Neural progenitor cell (in vitro differentiated cells): Measurements from ENCODE around the gene GNG8. TPM values are rescaled to one million over a fixed set of nuclear protein-coding genes. Genes with fewer than 3 reads are reported as not detected.

ENCODE experiments used
- DNase-seq: peaks from one replicate; pipeline ENCODE4 v3.0.0-alpha.2; 2016; ENCODE audit warnings: low spot score
- H2AFZ ChIP-seq: fragments of 200-600 bp; sonication (generic); replicated peaks from 2 replicates; pipeline ENCODE4 v1.6.1; 2016; ENCODE audit warnings: antibody characterized with exemption
- H3F3A ChIP-seq: fragments of 200-600 bp; sonication (generic); 2 replicates; pipeline ENCODE4 v1.6.1; 2016; ENCODE audit warnings: antibody characterized with exemption, low read depth
- H3K27ac ChIP-seq: fragments of 200-600 bp; sonication (generic); 2 replicates; pipeline ENCODE4 v1.5.1; 2016; ENCODE audit warnings: mild to moderate bottlenecking
- H3K27me3 ChIP-seq: fragments of 200-600 bp; sonication (generic); 2 replicates; pipeline ENCODE4 v1.6.1; 2016; ENCODE audit warnings: mild to moderate bottlenecking, moderate library complexity
- H3K36me3 ChIP-seq: fragments of 200-600 bp; sonication (generic); 2 replicates; pipeline ENCODE4 v1.5.1; 2016
- H3K4me1 ChIP-seq: fragments of 200-600 bp; sonication (generic); 2 replicates; pipeline ENCODE4 v1.6.1; 2016; ENCODE audit warnings: mixed run types
- H3K4me2 ChIP-seq: fragments of 200-600 bp; sonication (generic); 2 replicates; pipeline ENCODE4 v1.6.1; 2016
- H3K4me3 ChIP-seq: fragments of 200-600 bp; sonication (generic); 2 replicates; pipeline ENCODE4 v1.5.1; 2016
- H3K79me2 ChIP-seq: fragments of 200-600 bp; sonication (generic); 2 replicates; pipeline ENCODE4 v1.6.1; 2016; ENCODE audit warnings: low read depth
- H3K9ac ChIP-seq: fragments of 200-600 bp; sonication (generic); 2 replicates; pipeline ENCODE4 v1.6.1; 2016
- H3K9me3 ChIP-seq: fragments of 200-600 bp; sonication (generic); 2 replicates; pipeline ENCODE4 v1.5.1; 2016; ENCODE audit warnings: low read depth
- H4K20me1 ChIP-seq: fragments of 200-600 bp; sonication (generic); 2 replicates; pipeline ENCODE4 v1.6.1; 2016; ENCODE audit warnings: low read depth
- H3K27ac Mint-ChIP-seq: 3 replicates; pipeline ENCODE4 v1.8.0; 2021; ENCODE audit warnings: mixed read lengths
- H3K27me3 Mint-ChIP-seq: 2 replicates; pipeline ENCODE4 v1.8.0; 2022; ENCODE audit warnings: low read depth, mild to moderate bottlenecking, inconsistent platforms, moderate library complexity, mixed read lengths; ENCODE audit not compliant: insufficient read depth
- H3K36me3 Mint-ChIP-seq: 3 replicates; pipeline ENCODE4 v1.8.0; 2021; ENCODE audit warnings: mixed read lengths
- H3K4me1 Mint-ChIP-seq: 3 replicates; pipeline ENCODE4 v1.8.0; 2021; ENCODE audit warnings: mixed read lengths
- H3K4me3 Mint-ChIP-seq: 3 replicates; pipeline ENCODE4 v1.8.0; 2021; ENCODE audit warnings: mild to moderate bottlenecking, moderate library complexity, mixed read lengths
- H3K9me3 Mint-ChIP-seq: 3 replicates; pipeline ENCODE4 v1.8.0; 2020; ENCODE audit warnings: mixed read lengths
- EZH2 ChIP-seq: fragments of 200-600 bp; sonication (generic); IDR thresholded peaks from 2 replicates; pipeline ENCODE4 v1.6.1; 2017; ENCODE audit warnings: antibody characterized with exemption, mild to moderate bottlenecking, moderate library complexity
- EZH2phosphoT487 ChIP-seq: fragments of 200-600 bp; sonication (generic); IDR thresholded peaks from 2 replicates; pipeline ENCODE4 v1.6.1; 2017; ENCODE audit warnings: antibody characterized with exemption
- total RNA-seq: library from RNA; depleted of rRNA; stranded (reverse); fragments of >200 nt; gene quantifications from 2 replicates; pipeline ENCODE4 v1.2.3, GENCODE V29; 2015; ENCODE audit warnings: low replicate concordance
- TF ChIP-seq, protein P1 (sequence below): fragments of 200-600 bp; sonication (generic); IDR thresholded peaks from 2 replicates; pipeline ENCODE4 v1.5.1; 2017; ENCODE audit warnings: antibody characterized with exemption, mild to moderate bottlenecking

The GNG8 gene
- total RNA-seq, 1 donor from 2014 or later, result not detected

DNA sequence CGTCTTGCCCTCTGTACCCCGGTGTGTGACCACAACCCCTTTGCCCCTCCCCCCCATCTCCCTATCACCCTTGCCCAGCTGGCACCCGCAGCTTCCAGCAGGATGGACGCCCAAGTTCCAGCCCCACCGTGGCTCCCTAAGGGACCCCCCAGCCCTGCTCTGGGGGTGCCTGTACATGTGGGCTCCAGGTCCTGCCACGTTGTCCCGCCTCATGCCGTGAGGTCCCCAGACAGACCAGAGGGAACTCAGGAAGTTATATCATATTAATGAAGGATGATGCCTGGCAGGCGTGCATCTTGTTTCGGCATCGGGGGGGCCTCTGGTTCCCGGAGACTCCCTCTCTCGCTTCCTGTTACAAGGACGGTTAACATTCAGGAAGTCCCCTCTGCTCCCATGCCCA is 9.6 kb downstream of the GNG8 start:
- Histone ChIP-seq H3F3A (no peaks in the 10 kb centered on the region), H3K27me3 (peaks cover 1% of the 10 kb centered on the region), H4K20me1 (no peaks in the 10 kb centered on the region), H3K79me2 (no peaks in the 10 kb centered on the region), H3K4me2 (no peak overlapping the region), H3K4me3 (no peak overlapping the region), H3K9me3 (no peaks in the 10 kb centered on the region), H3K4me1 (peaks cover 10% of the 10 kb centered on the region), H3K27ac (no peak overlapping the region), H3K9ac (no peak overlapping the region), H3K36me3 (no peaks in the 10 kb centered on the region), H2AFZ (no peak overlapping the region)
- Mint-ChIP-seq H3K36me3 (no peaks in the 10 kb centered on the region), H3K27ac (no peak overlapping the region), H3K9me3 (no peaks in the 10 kb centered on the region), H3K4me3 (peak overlapping the region; percentile 33), H3K4me1 (peaks cover 26% of the 10 kb centered on the region), H3K27me3 (peaks cover 15% of the 10 kb centered on the region)
- no peak for DNase-seq
- TF ChIP-seq, protein P1, sequence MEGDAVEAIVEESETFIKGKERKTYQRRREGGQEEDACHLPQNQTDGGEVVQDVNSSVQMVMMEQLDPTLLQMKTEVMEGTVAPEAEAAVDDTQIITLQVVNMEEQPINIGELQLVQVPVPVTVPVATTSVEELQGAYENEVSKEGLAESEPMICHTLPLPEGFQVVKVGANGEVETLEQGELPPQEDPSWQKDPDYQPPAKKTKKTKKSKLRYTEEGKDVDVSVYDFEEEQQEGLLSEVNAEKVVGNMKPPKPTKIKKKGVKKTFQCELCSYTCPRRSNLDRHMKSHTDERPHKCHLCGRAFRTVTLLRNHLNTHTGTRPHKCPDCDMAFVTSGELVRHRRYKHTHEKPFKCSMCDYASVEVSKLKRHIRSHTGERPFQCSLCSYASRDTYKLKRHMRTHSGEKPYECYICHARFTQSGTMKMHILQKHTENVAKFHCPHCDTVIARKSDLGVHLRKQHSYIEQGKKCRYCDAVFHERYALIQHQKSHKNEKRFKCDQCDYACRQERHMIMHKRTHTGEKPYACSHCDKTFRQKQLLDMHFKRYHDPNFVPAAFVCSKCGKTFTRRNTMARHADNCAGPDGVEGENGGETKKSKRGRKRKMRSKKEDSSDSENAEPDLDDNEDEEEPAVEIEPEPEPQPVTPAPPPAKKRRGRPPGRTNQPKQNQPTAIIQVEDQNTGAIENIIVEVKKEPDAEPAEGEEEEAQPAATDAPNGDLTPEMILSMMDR, result no peak
- TF ChIP-seq EZH2phosphoT487 (no peak), EZH2 (no peak)

DNA sequence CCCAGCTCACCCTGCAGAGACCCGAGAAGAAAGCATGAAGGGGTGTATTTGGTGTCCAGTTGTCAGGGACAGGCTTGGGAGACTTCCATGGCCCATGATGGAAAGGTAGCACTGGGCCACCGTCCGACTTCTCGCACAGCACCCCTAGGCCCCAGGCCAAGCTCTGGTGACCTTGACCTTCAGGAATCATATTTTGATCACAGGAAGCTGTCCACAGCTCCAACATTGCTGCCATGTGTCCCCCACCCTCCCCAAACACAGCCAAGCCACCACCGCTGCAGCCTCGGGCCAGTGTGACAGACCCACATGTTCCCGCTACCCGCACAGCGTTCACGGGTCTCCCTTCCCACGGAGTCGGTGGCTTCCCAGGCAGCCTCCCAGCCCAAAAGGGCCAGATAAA is 10.3 kb downstream of the GNG8 start:
- Mint-ChIP-seq H3K36me3 (no peaks in the 10 kb centered on the region), H3K27me3 (peaks cover 15% of the 10 kb centered on the region), H3K9me3 (no peaks in the 10 kb centered on the region), H3K4me3 (no peak overlapping the region), H3K27ac (no peak overlapping the region), H3K4me1 (peaks cover 26% of the 10 kb centered on the region)
- Histone ChIP-seq H3K36me3 (no peaks in the 10 kb centered on the region), H3K4me3 (no peak overlapping the region), H3K9me3 (no peaks in the 10 kb centered on the region), H2AFZ (no peak overlapping the region), H3K4me2 (no peak overlapping the region), H3K79me2 (no peaks in the 10 kb centered on the region), H3F3A (peaks cover 5% of the 10 kb centered on the region), H3K4me1 (peaks cover 12% of the 10 kb centered on the region), H3K9ac (no peak overlapping the region), H4K20me1 (no peaks in the 10 kb centered on the region), H3K27me3 (no peaks in the 10 kb centered on the region), H3K27ac (no peak overlapping the region)
- DNase-seq, result no peak
- TF ChIP-seq, protein P1, result no peak
- no peak for TF ChIP-seq EZH2phosphoT487
- no peak for TF ChIP-seq EZH2

DNA sequence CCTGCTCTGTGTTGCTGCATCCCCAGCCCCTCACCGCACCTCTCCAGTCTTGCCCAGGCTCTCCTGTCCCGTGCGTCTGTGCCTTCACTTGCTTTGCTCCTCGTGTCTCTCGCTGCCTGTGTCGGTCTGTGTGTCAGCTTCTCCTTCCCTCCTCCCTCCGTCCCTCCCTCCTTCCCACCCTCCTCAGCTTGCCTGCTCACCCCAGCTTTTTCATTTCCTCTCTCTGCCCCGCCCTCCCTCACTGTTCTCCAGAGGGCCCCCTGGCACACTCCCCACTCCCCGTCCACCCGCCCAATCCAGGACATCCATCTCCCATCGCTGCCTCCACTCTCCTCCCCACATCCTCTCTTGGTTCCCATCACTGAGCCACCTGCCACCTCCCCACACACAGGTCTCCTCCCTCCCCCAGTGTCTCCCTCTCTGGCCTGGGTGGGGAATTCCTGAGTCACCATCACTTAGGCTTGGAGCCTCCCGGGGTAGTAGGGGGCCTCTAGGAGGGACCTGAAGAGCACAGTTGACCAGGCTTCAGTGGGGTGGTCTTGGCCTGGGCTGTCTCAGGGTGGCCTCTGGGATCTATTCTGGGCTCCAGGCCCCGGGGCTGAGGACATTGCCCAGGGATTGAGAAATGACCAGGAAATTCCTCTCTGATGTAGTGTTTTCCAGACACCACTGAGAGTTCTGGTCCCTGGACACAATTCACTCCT is 10.9 kb downstream of the GNG8 start, which contains the start of gene PTGIR:
TSS of gene PTGIR (minus strand) at position 132 of the 704 bp plus-strand sequence. CDS start 864 bp downstream, outside the sequence.
- no peak within 1 kb of the TSS for H3K27ac ChIP-seq
- H3K27me3 Mint-ChIP-seq, result peaks cover 15% of the 10 kb centered on the region
- no peak within 1 kb of the TSS for H2AFZ ChIP-seq
- no peak for DNase-seq
- no peaks in the 10 kb centered on the region for H3K9me3 Mint-ChIP-seq
- H3K27me3 ChIP-seq, result no peaks in the 10 kb centered on the region
- no peak within 1 kb of the TSS for H3K4me2 ChIP-seq
- peaks cover 29% of the 10 kb centered on the region for H3K4me1 Mint-ChIP-seq
- TF ChIP-seq, protein P1, result no peak
- TF ChIP-seq EZH2phosphoT487, result no peak
- no peak for TF ChIP-seq EZH2
- H3K36me3 ChIP-seq, result no peaks in the 10 kb centered on the region
- peak within 1 kb of the TSS; percentile 63 for H3K27ac Mint-ChIP-seq
- H3K4me3 ChIP-seq, result no peak within 1 kb of the TSS
- no peaks in the 10 kb centered on the region for H3K36me3 Mint-ChIP-seq
- H3K4me1 ChIP-seq, result peaks cover 12% of the 10 kb centered on the region
- H4K20me1 ChIP-seq, result no peaks in the 10 kb centered on the region
- no peak within 1 kb of the TSS for H3K4me3 Mint-ChIP-seq
- H3F3A ChIP-seq, result peaks cover 6% of the 10 kb centered on the region
- no peaks in the 10 kb centered on the region for H3K9me3 ChIP-seq
- H3K9ac ChIP-seq, result no peak within 1 kb of the TSS
- H3K79me2 ChIP-seq, result no peaks in the 10 kb centered on the region
